Upper lobe of right lung (tissue), 1 donor: ENCODE results near the gene SLMAP. TPM values are rescaled to one million over a fixed set of nuclear protein-coding genes. Genes with fewer than 3 reads are reported as not detected.

Experiments
- ATAC-seq: fragments of 200-7000 bp; cut with Tn5 transposase; one replicate; pipeline ENCODE4 v1.9.1; 2020; ENCODE audit warnings: mild to moderate bottlenecking, moderate library complexity
- DNase-seq: peaks from one replicate; pipeline ENCODE4 v3.0.0-alpha.2; 2020
- H3K27ac ChIP-seq: fragments of 200-600 bp; one replicate; pipeline ENCODE4 v1.8.0; 2022
- H3K27me3 ChIP-seq: fragments of 200-600 bp; one replicate; pipeline ENCODE4 v1.8.0; 2022; ENCODE audit warnings: mild to moderate bottlenecking
- H3K36me3 ChIP-seq: fragments of 200-600 bp; one replicate; pipeline ENCODE4 v1.8.0; 2022
- H3K4me1 ChIP-seq: fragments of 200-600 bp; one replicate; pipeline ENCODE4 v1.8.0; 2022
- H3K4me3 ChIP-seq: fragments of 200-600 bp; one replicate; pipeline ENCODE4 v1.8.0; 2022; ENCODE audit warnings: mild to moderate bottlenecking
- H3K9me3 ChIP-seq: fragments of 200-600 bp; one replicate; pipeline ENCODE4 v1.8.0; 2022
- intact Hi-C: fragments of 100-400 bp; cut with DNase I; formaldehyde crosslinking; loops from one replicate; pipeline ENCODE4 v1.11.0; 2022
- total RNA-seq: library from RNA; stranded (reverse); fragmentation: NEBNext Ultra II Directional; extraction: Animal tissue kit (Norgen Biotek cat#: 25700); gene quantifications from one replicate; pipeline ENCODE4 v1.2.1, GENCODE V29; 2021
- TF ChIP-seq, protein P1 (sequence below): fragments of 200-600 bp; IDR thresholded peaks from one replicate; pipeline ENCODE4 v1.8.0; 2022; ENCODE audit warnings: antibody characterized with exemption
- donor health status: DM: no; HTN: yes; CAD: no; lungs with severe emphysema.

The SLMAP gene
- total RNA-seq, 1 donor from 2014 or later, result 65.2 TPM

DNA sequence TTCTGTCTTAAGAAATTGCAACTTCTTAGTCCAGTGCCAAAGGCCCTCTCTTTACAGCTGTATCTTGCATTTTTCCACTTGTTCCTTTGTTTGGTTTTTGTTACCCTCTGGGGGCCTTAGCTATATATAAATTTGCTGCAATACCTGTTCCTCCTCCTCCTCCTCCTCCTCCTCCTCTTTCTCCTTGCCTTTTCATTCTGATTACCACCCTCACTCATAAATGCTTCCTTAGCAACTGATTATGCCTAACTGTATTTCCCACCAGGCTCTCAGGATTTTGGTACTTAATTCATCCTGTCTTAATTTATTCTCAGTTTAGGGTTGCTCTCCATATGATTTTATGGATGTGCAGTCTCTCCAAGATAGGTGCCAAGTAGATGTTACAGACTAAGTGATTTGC is 65.7 kb downstream of the SLMAP start:
- no peak overlapping the region for H3K4me3 ChIP-seq
- H3K9me3 ChIP-seq, result no peaks in the 10 kb centered on the region
- peaks cover 9% of the 10 kb centered on the region for H3K4me1 ChIP-seq
- no peaks in the 10 kb centered on the region for H3K27me3 ChIP-seq
- TF ChIP-seq, protein P1, sequence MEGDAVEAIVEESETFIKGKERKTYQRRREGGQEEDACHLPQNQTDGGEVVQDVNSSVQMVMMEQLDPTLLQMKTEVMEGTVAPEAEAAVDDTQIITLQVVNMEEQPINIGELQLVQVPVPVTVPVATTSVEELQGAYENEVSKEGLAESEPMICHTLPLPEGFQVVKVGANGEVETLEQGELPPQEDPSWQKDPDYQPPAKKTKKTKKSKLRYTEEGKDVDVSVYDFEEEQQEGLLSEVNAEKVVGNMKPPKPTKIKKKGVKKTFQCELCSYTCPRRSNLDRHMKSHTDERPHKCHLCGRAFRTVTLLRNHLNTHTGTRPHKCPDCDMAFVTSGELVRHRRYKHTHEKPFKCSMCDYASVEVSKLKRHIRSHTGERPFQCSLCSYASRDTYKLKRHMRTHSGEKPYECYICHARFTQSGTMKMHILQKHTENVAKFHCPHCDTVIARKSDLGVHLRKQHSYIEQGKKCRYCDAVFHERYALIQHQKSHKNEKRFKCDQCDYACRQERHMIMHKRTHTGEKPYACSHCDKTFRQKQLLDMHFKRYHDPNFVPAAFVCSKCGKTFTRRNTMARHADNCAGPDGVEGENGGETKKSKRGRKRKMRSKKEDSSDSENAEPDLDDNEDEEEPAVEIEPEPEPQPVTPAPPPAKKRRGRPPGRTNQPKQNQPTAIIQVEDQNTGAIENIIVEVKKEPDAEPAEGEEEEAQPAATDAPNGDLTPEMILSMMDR, result no peak
- no peak for ATAC-seq
- H3K36me3 ChIP-seq, result no peaks in the 10 kb centered on the region
- H3K27ac ChIP-seq, result no peak overlapping the region
- no peak for DNase-seq
- intact Hi-C loops, result no loop called here

DNA sequence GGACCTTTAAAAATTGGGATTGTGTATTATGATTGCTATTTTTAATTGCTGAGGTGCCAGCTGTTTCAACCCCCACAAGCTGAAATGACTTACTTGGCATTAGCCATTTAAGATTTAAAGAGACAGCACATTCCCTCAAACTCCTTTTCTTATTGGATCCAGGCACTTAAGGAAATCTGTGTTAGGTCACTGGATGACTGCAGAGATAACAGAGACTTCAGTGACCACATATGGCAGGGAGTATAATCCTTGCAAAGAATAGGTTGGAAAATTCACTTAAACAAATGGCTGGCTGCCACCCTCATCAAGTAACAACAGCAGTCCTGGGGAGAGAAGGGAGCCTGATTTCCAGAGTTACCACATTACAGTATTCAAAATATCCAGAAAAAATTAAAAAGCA is 66.6 kb downstream of the SLMAP start:
- DNase-seq (no peak), ATAC-seq (no peak)
- Histone ChIP-seq H3K27ac (no peak overlapping the region), H3K4me3 (no peak overlapping the region), H3K4me1 (peaks cover 6% of the 10 kb centered on the region), H3K9me3 (no peaks in the 10 kb centered on the region), H3K27me3 (no peaks in the 10 kb centered on the region), H3K36me3 (no peaks in the 10 kb centered on the region)
- TF ChIP-seq, protein P1, result no peak
- intact Hi-C loops, result no loop called here

DNA sequence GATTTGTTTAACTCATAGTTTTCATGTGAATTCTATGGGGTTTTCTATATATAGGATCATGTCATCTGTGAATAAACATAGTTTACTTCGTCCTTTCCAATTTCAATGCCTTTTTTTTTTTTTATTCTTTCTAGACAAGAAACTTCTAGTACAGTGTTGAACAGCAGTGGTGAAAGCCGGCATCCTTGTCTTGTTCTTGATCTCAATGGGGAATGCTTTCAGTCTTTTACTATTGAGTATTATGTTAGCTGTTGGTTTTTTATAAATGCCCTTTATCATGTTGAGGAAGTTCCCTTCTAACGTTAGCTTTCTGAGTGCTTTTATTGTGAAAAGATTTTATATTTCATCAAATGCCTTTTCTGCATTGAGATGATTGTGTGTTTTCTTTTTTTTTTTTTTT is 69.0 kb downstream of the SLMAP start:
- TF ChIP-seq, protein P1, result no peak
- Histone ChIP-seq H3K9me3 (no peaks in the 10 kb centered on the region), H3K27me3 (no peaks in the 10 kb centered on the region), H3K4me3 (no peak overlapping the region), H3K36me3 (no peaks in the 10 kb centered on the region), H3K27ac (no peak overlapping the region), H3K4me1 (peaks cover 6% of the 10 kb centered on the region)
- DNase-seq, result no peak
- intact Hi-C loops, result no loop called here
- ATAC-seq, result no peak

DNA sequence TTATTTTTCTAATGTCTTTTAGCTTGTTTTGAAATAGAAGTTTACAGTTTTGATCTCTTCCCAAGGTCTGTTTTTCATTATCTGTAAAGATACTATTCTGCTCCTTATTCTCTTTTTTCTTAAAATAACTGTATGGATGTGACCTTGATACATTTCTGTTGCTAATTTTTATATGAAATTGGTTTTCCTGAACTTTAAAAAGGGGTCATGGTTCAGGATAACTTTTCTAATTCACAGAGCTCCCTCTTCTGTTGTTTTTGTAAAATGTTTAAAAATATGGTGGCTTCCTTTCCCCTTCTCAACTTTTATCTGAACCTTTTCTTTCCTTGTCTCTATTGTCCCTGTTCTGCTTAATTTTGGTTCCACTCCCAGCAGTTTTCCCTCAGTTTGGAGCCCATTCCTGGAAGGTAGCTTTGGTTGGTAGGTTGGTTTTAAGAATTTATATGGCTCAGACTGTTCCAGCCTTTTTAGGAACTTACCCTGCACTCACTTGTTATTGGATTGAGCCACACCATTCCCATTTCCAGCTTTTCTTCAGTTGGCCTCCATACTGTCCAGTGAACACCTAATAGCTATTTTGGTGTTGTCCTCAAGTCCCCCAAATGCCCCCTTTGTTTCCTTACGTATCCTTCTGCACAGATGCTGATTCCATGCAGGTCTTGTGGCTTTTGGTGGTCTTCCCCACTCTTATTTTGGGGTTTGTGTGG is 70.3 kb downstream of the SLMAP start:
- no peaks in the 10 kb centered on the region for H3K36me3 ChIP-seq
- no peak for ATAC-seq
- intact Hi-C loops, result no loop called here
- no peak overlapping the region for H3K4me3 ChIP-seq
- no peak overlapping the region for H3K27ac ChIP-seq
- peaks cover 6% of the 10 kb centered on the region for H3K4me1 ChIP-seq
- no peaks in the 10 kb centered on the region for H3K9me3 ChIP-seq
- H3K27me3 ChIP-seq, result no peaks in the 10 kb centered on the region
- TF ChIP-seq, protein P1, result peak; percentile 12
- DNase-seq, result no peak

DNA sequence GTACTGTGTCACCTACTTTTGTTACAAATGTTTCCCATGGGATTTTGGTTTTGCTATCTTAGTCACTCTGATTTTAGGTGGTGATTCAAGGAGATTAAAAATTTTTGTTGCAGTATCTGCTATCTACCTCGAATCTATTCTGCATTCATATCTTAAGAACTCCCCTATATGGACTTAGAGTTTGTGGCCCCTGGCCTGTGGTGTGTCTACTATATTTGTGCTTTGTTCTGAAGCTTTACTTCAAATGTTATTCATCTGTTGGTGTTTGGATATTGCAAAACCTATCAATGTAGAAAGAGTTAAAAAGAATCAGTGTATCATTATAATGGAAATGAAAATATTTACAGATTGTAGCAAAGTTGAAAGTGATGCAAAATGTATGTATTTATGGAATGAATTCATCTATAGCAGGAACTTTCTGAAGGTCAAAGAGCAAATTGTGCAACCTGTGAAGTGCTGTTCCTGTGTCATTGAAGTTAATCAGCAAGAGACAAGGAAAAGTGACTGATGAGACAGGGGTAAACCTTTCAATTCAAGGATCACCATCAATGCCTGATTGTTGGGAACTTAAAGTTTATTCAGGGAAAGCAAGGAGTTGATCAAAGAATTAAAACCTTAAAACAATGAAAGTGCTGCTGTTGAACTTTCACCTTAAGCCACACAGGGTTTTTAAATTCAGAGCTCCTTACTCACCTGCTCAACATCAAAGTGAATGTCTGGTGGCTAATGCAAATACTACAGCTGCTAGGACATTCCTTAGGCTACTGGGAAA is 71.0 kb downstream of the SLMAP start:
- H3K4me1 ChIP-seq, result no peaks in the 10 kb centered on the region
- H3K27me3 ChIP-seq, result no peaks in the 10 kb centered on the region
- no peak overlapping the region for H3K4me3 ChIP-seq
- ATAC-seq, result peak; percentile 66
- intact Hi-C loops, result no loop called here
- TF ChIP-seq, protein P1, result no peak
- no peak overlapping the region for H3K27ac ChIP-seq
- no peak for DNase-seq
- H3K36me3 ChIP-seq, result no peaks in the 10 kb centered on the region
- H3K9me3 ChIP-seq, result no peaks in the 10 kb centered on the region
